ENCODE measurements around the gene ANKRD30B.
"Not testable (repeated sequence)": the region's sequence is repeated elsewhere in the genome, so short reads cannot be mapped to it uniquely, and the experiment has no call there.

Gene ANKRD30B, protein sequence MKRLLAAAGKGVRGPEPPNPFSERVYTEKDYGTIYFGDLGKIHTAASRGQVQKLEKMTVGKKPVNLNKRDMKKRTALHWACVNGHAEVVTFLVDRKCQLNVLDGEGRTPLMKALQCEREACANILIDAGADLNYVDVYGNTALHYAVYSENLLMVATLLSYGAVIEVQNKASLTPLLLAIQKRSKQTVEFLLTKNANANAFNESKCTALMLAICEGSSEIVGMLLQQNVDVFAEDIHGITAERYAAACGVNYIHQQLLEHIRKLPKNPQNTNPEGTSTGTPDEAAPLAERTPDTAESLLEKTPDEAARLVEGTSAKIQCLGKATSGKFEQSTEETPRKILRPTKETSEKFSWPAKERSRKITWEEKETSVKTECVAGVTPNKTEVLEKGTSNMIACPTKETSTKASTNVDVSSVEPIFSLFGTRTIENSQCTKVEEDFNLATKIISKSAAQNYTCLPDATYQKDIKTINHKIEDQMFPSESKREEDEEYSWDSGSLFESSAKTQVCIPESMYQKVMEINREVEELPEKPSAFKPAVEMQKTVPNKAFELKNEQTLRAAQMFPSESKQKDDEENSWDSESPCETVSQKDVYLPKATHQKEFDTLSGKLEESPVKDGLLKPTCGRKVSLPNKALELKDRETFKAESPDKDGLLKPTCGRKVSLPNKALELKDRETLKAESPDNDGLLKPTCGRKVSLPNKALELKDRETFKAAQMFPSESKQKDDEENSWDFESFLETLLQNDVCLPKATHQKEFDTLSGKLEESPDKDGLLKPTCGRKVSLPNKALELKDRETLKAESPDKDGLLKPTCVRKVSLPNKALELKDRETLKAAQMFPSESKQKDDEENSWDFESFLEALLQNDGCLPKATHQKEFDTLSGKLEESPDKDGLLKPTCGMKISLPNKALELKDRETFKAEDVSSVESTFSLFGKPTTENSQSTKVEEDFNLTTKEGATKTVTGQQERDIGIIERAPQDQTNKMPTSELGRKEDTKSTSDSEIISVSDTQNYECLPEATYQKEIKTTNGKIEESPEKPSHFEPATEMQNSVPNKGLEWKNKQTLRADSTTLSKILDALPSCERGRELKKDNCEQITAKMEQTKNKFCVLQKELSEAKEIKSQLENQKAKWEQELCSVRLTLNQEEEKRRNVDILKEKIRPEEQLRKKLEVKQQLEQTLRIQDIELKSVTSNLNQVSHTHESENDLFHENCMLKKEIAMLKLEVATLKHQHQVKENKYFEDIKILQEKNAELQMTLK (N-terminal part only)

DNA sequence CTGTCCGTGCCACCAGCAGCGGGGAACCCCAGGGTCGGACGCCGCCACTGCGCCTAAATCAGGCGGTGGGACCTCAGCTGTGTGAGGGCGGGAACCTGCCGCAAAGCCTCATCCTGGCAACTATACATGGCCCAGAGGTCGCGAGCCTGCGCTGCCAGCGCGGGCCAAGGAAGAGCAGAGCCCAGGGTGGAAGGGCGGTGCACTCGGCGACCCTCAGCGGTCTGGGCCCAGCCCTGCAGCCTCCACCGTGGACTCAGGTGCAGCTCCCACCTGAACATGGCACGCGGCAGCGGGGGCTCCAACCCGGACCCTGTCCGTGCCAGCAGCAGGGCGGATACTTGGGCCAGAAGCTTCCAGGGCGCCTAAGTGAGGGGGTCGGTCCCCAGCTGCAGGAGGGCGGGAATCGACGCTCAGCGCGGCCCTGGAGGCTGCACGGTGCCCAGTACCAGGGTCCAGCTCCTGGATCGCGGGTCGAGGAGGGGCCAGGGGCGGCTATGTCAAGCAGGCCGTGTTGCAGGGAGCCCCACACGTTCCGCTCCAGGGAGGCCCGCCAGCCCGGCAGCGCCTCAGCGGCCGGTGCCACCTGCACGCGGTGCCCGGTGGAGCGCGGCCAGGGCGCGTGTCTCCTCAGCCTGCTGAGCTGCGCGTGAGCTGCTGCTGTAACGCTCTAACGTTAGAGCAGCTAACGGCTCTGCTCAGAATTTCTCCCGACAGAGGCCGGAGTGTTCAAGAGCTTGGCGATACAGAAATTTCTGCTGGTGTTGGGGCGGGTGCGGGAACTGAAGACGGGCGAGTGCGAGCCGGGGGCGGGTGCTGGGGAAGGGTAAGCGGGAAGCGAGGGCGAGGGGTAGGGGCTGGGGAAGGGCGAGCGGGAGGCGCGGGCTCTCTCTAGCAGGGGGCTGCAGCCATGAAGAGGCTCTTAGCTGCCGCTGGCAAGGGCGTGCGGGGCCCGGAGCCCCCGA is at the start of gene ANKRD30B:
TSS of gene ANKRD30B (plus strand) at position 660 of the 962 bp plus-strand sequence. CDS start at position 908, 248 bp downstream.
- Histone ChIP-seq H3K36me3 (ENCODE audit: insufficient read depth, low read length) (no peaks in the 10 kb centered on the region), H3K27me3 (ENCODE audit: control insufficient read depth in 1 of 2, insufficient read depth in 2 of 2, low read length in 2 of 2) (peaks cover 0 to 13% of the 10 kb centered on the region in 2 donors), H3K9ac (ENCODE audit: low read length) (no peak within 1 kb of the TSS), H3K27ac (ENCODE audit: low read depth, low read length) (no peak within 1 kb of the TSS), H3K4me1 (ENCODE audit: insufficient read depth, low read length) (no peaks in the 10 kb centered on the region), H3K4me3 (ENCODE audit: low read depth in 1 of 2, low read length in 2 of 2) (no peak within 1 kb of the TSS), H3K9me3 (ENCODE audit: low read length) (no peaks in the 10 kb centered on the region)

DNA sequence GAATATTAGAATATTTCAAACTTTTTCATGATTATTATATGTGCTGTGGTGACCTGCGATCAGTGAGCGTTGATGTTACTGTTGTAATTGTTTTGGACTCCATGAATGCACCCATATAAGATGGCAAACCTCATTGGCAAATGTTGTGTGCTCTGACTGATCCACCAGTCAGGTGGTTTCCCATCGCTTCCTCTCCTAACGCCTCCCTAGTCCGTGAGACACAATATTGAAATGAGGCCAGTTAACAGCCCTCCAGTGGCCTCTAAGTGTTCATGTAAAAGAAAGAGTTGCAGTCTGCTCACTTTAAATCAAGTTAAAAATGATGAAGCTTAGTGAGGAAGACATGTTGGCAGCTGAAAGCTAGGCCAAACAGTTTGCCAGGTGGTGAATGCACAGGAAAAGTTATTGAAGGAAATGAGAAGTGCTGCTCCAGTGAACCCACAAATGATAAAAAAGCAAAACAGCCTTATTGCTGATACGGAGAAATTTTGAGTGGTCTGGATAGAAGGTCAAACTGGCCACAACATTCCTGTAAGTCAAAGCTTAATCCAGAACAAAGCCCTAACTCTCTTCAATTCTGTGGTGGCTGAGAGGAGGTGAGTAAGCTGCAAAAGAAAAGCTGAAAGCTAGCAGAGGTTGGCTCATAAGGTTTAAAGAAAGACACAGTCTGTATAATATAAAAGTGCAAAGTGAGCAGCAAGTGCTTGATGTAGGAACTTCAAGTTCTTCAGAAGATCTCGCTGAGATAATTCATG is 46.5 kb upstream of the ANKRD30B start:
- not testable (repeated sequence) for H3K4me3 ChIP-seq (ENCODE audit: low read depth in 1 of 2, low read length in 2 of 2); H3K9ac ChIP-seq (ENCODE audit: low read length); H3K27ac ChIP-seq (ENCODE audit: low read depth, low read length); H3K27me3 ChIP-seq (ENCODE audit: control insufficient read depth in 1 of 2, insufficient read depth in 2 of 2, low read length in 2 of 2); H3K36me3 ChIP-seq (ENCODE audit: insufficient read depth, low read length); H3K9me3 ChIP-seq (ENCODE audit: low read length); H3K4me1 ChIP-seq (ENCODE audit: insufficient read depth, low read length)

DNA sequence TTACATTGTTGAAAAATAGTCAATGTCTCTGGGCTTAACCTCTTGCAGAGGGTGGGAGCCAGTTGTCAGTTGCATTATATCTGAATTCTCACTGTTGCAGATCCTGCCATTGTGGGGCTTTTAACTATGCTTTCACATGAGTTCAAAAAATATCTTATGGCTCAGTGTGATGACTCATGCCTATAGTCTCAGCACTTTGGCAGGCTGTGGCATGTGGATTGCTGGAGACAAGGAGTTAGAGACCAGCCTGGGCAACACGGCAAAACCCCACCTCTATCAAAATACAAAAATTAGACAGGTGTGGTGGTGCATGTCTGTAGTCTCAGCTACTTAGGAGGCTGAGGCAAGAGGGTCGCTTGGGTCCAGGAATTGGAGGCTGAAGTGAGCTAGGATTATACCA is 38.2 kb upstream of the ANKRD30B start:
- not testable (repeated sequence) for H3K36me3 ChIP-seq (ENCODE audit: insufficient read depth, low read length); H3K27ac ChIP-seq (ENCODE audit: low read depth, low read length); H3K9me3 ChIP-seq (ENCODE audit: low read length); H3K4me3 ChIP-seq (ENCODE audit: low read depth in 1 of 2, low read length in 2 of 2); H3K27me3 ChIP-seq (ENCODE audit: control insufficient read depth in 1 of 2, insufficient read depth in 2 of 2, low read length in 2 of 2); H3K4me1 ChIP-seq (ENCODE audit: insufficient read depth, low read length); H3K9ac ChIP-seq (ENCODE audit: low read length)

DNA sequence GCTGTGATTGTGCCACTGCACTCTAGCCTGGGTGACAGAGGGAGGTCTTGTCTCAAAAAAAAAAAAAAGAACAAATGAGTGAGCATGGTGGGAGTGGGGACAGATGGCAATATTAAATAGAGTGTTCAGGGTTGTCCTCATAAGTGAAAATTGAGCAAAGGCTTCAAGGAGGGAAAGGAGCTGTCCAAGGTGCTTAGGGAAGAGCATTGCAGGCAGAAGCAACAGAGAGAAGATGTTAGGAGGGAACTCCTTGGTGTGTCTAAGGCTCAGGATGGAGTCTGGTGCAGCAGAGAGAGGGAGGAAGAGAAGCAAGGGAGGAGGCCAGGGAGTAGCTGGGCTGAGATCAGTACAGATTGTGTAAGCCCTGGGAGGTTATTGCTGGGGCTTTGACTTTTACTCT is 26.4 kb upstream of the ANKRD30B start:
- not testable (repeated sequence) for H3K4me1 ChIP-seq (ENCODE audit: insufficient read depth, low read length); H3K9ac ChIP-seq (ENCODE audit: low read length); H3K9me3 ChIP-seq (ENCODE audit: low read length); H3K27ac ChIP-seq (ENCODE audit: low read depth, low read length); H3K4me3 ChIP-seq (ENCODE audit: low read depth in 1 of 2, low read length in 2 of 2); H3K36me3 ChIP-seq (ENCODE audit: insufficient read depth, low read length); H3K27me3 ChIP-seq (ENCODE audit: control insufficient read depth in 1 of 2, insufficient read depth in 2 of 2, low read length in 2 of 2)

DNA sequence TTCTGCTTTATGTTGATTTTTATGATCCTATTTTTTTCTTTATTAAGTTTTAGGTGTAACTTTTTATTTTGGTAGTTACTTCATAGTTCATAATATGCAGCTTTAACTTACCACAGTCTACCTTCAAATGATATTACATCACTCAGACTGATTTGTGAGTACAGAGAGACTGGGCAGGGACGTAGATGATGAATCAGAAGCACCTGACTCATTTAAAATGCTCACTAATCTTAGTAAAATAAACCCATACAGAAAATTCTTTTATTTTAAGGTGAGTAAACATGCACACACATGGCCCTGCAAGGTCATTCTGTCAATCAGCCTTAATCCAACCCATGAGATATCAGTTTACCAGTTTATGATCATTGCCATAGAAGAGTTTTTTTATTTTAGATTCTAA is 8.9 kb upstream of the ANKRD30B start:
- not testable (repeated sequence) for H3K4me3 ChIP-seq (ENCODE audit: low read depth in 1 of 2, low read length in 2 of 2); H3K27ac ChIP-seq (ENCODE audit: low read depth, low read length); H3K27me3 ChIP-seq (ENCODE audit: control insufficient read depth in 1 of 2, insufficient read depth in 2 of 2, low read length in 2 of 2); H3K9ac ChIP-seq (ENCODE audit: low read length); H3K36me3 ChIP-seq (ENCODE audit: insufficient read depth, low read length); H3K9me3 ChIP-seq (ENCODE audit: low read length); H3K4me1 ChIP-seq (ENCODE audit: insufficient read depth, low read length)

DNA sequence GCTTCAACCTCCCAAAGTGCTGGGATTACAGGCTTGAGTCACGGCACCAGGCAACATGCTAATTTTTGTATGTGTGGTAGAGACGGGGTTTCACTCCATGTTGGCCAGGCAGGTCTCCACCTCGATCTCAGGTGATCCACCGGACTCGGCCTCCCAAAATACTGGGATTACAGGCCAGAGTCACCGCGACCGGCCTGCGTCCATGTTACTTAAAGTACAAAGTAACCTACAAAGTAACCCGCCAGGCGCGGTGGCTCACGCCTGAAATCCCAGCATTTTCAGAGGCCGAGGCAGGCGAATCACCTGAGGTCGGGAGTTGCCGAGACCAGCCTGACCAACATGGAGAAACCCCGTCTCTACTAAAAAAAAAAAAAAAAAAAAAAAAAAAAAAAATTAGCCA is 1.1 kb upstream of the ANKRD30B start:
- peaks cover 0 to 13% of the 10 kb centered on the region in 2 donors for H3K27me3 ChIP-seq (ENCODE audit: control insufficient read depth in 1 of 2, insufficient read depth in 2 of 2, low read length in 2 of 2)
- H3K9me3 ChIP-seq (ENCODE audit: low read length), result no peaks in the 10 kb centered on the region

DNA sequence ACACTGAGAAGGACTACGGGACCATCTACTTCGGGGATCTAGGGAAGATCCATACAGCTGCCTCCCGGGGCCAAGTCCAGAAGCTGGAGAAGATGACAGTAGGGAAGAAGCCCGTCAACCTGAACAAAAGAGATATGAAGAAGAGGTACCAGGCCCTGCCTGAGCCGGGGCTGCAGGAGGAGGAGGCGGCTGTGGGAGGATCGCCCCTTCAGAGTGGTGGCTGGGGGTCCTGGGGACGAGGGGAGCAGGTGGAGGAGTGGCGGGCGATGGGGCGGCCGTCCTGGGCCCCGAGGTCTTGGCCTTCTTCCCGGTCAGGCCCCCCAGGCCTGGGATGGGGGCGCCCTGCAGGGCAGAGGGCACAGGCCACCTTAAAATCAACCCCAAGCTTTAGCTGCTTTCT is 524 bp downstream of the ANKRD30B start:
- H3K9ac ChIP-seq (ENCODE audit: low read length), result no peak overlapping the region
- H3K4me1 ChIP-seq (ENCODE audit: insufficient read depth, low read length), result no peaks in the 10 kb centered on the region
- peaks cover 0 to 13% of the 10 kb centered on the region in 2 donors for H3K27me3 ChIP-seq (ENCODE audit: control insufficient read depth in 1 of 2, insufficient read depth in 2 of 2, low read length in 2 of 2)
- H3K27ac ChIP-seq (ENCODE audit: low read depth, low read length), result no peak overlapping the region
- no peaks in the 10 kb centered on the region for H3K9me3 ChIP-seq (ENCODE audit: low read length)
- no peaks in the 10 kb centered on the region for H3K36me3 ChIP-seq (ENCODE audit: insufficient read depth, low read length)
- no peak overlapping the region for H3K4me3 ChIP-seq (ENCODE audit: low read depth in 1 of 2, low read length in 2 of 2)

More for the DNA sequence above, 1.1 kb upstream of the ANKRD30B start:
- no peaks in the 10 kb centered on the region for H3K36me3 ChIP-seq (ENCODE audit: insufficient read depth, low read length)
- H3K9ac ChIP-seq (ENCODE audit: low read length), result no peak overlapping the region
- H3K27ac ChIP-seq (ENCODE audit: low read depth, low read length), result no peak overlapping the region
- no peaks in the 10 kb centered on the region for H3K4me1 ChIP-seq (ENCODE audit: insufficient read depth, low read length)
- H3K4me3 ChIP-seq (ENCODE audit: low read depth in 1 of 2, low read length in 2 of 2), result no peak overlapping the region

DNA sequence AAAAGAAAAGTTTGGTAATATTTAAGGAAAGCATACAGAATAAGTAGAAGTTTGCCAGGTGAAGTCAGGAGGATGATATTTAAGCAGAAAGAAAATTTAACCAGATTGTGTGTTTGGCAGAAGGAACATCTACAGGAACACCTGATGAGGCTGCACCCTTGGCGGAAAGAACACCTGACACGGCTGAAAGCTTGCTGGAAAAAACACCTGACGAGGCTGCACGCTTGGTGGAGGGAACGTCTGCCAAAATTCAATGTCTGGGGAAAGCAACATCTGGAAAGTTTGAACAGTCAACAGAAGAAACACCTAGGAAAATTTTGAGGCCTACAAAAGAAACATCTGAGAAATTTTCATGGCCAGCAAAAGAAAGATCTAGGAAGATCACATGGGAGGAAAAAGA is 15.6 kb downstream of the ANKRD30B start:
- not testable (repeated sequence) for H3K36me3 ChIP-seq (ENCODE audit: insufficient read depth, low read length); H3K4me1 ChIP-seq (ENCODE audit: insufficient read depth, low read length); H3K9ac ChIP-seq (ENCODE audit: low read length); H3K27ac ChIP-seq (ENCODE audit: low read depth, low read length); H3K4me3 ChIP-seq (ENCODE audit: low read depth in 1 of 2, low read length in 2 of 2); H3K9me3 ChIP-seq (ENCODE audit: low read length); H3K27me3 ChIP-seq (ENCODE audit: control insufficient read depth in 1 of 2, insufficient read depth in 2 of 2, low read length in 2 of 2)

DNA sequence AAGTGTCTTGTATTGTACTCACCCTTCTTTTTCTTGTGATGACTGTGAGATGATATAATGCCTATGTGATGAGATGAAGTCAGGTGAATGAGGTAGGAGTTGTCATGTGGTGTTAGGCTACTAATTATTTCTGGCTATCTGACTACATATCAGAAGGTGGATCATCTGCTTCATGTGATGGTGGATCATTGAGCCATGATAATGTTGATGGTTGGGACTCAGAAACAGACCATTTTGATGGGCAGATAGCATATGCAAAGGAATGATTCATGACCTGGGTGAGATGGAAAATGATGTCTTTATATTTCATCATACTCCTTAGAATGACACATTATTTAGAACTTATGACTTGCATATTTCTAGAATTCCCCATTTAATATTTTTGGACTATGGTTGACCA is 19.5 kb downstream of the ANKRD30B start:
- H3K27ac ChIP-seq (ENCODE audit: low read depth, low read length), result no peak overlapping the region
- H3K4me1 ChIP-seq (ENCODE audit: insufficient read depth, low read length), result no peaks in the 10 kb centered on the region
- no peak overlapping the region for H3K9ac ChIP-seq (ENCODE audit: low read length)
- no peaks in the 10 kb centered on the region for H3K36me3 ChIP-seq (ENCODE audit: insufficient read depth, low read length)
- no peak overlapping the region for H3K4me3 ChIP-seq (ENCODE audit: low read depth in 1 of 2, low read length in 2 of 2)
- H3K27me3 ChIP-seq (ENCODE audit: control insufficient read depth in 1 of 2, insufficient read depth in 2 of 2, low read length in 2 of 2), result no peaks in the 10 kb centered on the region
- H3K9me3 ChIP-seq (ENCODE audit: low read length), result no peaks in the 10 kb centered on the region

DNA sequence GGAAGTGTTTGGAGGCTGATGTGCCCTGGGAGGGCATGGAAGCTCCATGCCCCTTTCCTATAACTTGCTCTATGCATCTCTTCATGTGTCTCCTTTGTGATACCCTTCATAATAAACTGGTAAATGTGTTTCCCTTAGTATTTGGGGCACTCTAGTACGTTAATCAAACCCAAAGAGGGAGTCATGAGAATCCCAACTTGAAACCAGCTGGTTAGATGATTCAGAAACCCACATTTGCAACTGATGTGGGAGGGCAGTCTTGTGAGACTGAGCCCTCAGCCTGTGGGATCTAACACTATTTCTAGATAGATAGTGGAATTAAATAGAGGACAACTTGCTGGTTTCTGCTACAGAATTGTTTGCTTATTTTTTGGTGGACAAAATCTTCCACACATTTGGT is 20.3 kb downstream of the ANKRD30B start:
- H3K36me3 ChIP-seq (ENCODE audit: insufficient read depth, low read length), result no peaks in the 10 kb centered on the region
- H3K4me1 ChIP-seq (ENCODE audit: insufficient read depth, low read length), result no peaks in the 10 kb centered on the region

More for the DNA sequence above, 20.3 kb downstream of the ANKRD30B start:
- H3K27ac ChIP-seq (ENCODE audit: low read depth, low read length), result no peak overlapping the region
- H3K4me3 ChIP-seq (ENCODE audit: low read depth in 1 of 2, low read length in 2 of 2), result no peak overlapping the region
- no peaks in the 10 kb centered on the region for H3K27me3 ChIP-seq (ENCODE audit: control insufficient read depth in 1 of 2, insufficient read depth in 2 of 2, low read length in 2 of 2)
- no peaks in the 10 kb centered on the region for H3K9me3 ChIP-seq (ENCODE audit: low read length)
- H3K9ac ChIP-seq (ENCODE audit: low read length), result no peak overlapping the region
